Mucosa of descending colon (tissue), 3 donors: ENCODE measurements around the gene PTPRN2. TPM values are rescaled to one million over a fixed set of nuclear protein-coding genes. Genes with fewer than 3 reads are reported as not detected.

Experiments
- ATAC-seq: fragments of 200-7000 bp; cut with Tn5 transposase; one replicate; pipeline ENCODE4 v1.9.1; 2020; ENCODE audit warnings: mild to moderate bottlenecking, moderate library complexity
- DNase-seq, 3 donors: peaks; one replicate each; pipeline ENCODE4 v3.0.0-alpha.2; 2020
- H3K36me3 ChIP-seq: fragments of 200-600 bp; one replicate; pipeline ENCODE4 v1.8.0; 2021; ENCODE audit warnings: low read depth, mild to moderate bottlenecking
- H3K4me1 ChIP-seq: fragments of 200-600 bp; one replicate; pipeline ENCODE4 v1.8.0; 2021; ENCODE audit warnings: low read depth, mild to moderate bottlenecking
- H3K4me3 ChIP-seq: fragments of 200-600 bp; one replicate; pipeline ENCODE4 v1.8.0; 2021; ENCODE audit warnings: mild to moderate bottlenecking
- H3K9me3 ChIP-seq: fragments of 200-600 bp; one replicate; pipeline ENCODE4 v1.8.0; 2021; ENCODE audit warnings: mild to moderate bottlenecking
- CTCF ChIP-seq: fragments of 200-600 bp; IDR thresholded peaks from one replicate; pipeline ENCODE4 v1.8.0; 2022; ENCODE audit warnings: antibody characterized with exemption, mild to moderate bottlenecking
- intact Hi-C, 2 donors: fragments of 100-400 bp; cut with DNase I in 1 of 2; cut with micrococcal nuclease in 1 of 2; formaldehyde crosslinking; loops; one replicate each; pipeline versions ENCODE4 v1.11.0 to v1.11.1; 2022; cut with DNase I, micrococcal nuclease
- total RNA-seq, 3 donors: library from RNA; stranded (reverse); fragmentation: NEBNext Ultra II Directional in 2 of 3; extraction: Animal tissue kit (Norgen Biotek cat#: 25700) in 2 of 3; gene quantifications; one replicate each; pipeline versions ENCODE4 v1.2.1 to v1.2.4, GENCODE V29; 2021 to 2023
- donor health status: DM: no; HTN: no; CAD: no; lungs with moderate emphysema.
- donor health status: DM: no; HTN: no; CAD: no.
- donor health status: DM: no; HTN: yes; CAD: no.

PTPRN2 gene
- total RNA-seq, 3 donors from 2014 or later = 12.5 to 28.0 (median 26.2) TPM

GRCh38 chr7:158017111-158018097 lies 570.2 kb downstream of the PTPRN2 start:
- no peak overlapping the region for H3K4me3 ChIP-seq
- no peaks in the 10 kb centered on the region for H3K9me3 ChIP-seq
- peaks cover 6% of the 10 kb centered on the region for H3K4me1 ChIP-seq
- intact Hi-C loops = no loop called here
- ATAC-seq (peak; percentile 27), DNase-seq (no peak)
- TF ChIP-seq CTCF = no peak
- H3K36me3 ChIP-seq = no peaks in the 10 kb centered on the region

- DNase-seq = peak in 1 of 3 donors; percentile 16
- TF ChIP-seq CTCF = no peak
- no peaks in the 10 kb centered on the region for H3K9me3 ChIP-seq
- intact Hi-C loops = no loop called here
- peak; percentile 48 for ATAC-seq
- H3K36me3 ChIP-seq = no peaks in the 10 kb centered on the region
- H3K4me1 ChIP-seq = peaks cover 6% of the 10 kb centered on the region
- no peak overlapping the region for H3K4me3 ChIP-seq
Measured at GRCh38 chr7:158016180-158017097, 571.2 kb downstream of the PTPRN2 start.

GRCh38 chr7:158015403-158016179 lies 572.0 kb downstream of the PTPRN2 start:
- DNase-seq = no peak
- peak; percentile 46 for ATAC-seq
- H3K4me1 ChIP-seq = peaks cover 6% of the 10 kb centered on the region
- intact Hi-C loops = no loop called here
- H3K4me3 ChIP-seq = no peak overlapping the region
- no peak for TF ChIP-seq CTCF
- H3K36me3 ChIP-seq = no peaks in the 10 kb centered on the region
- no peaks in the 10 kb centered on the region for H3K9me3 ChIP-seq

GRCh38 chr7:158014976-158015375 lies 572.6 kb downstream of the PTPRN2 start:
- Histone ChIP-seq H3K36me3 (no peaks in the 10 kb centered on the region), H3K4me1 (peaks cover 6% of the 10 kb centered on the region), H3K4me3 (no peak overlapping the region), H3K9me3 (no peaks in the 10 kb centered on the region)
- TF ChIP-seq CTCF = no peak
- no peak for ATAC-seq
- DNase-seq = no peak
- intact Hi-C loops = no loop called here

GRCh38 chr7:158013085-158013668 lies 574.4 kb downstream of the PTPRN2 start:
- DNase-seq = no peak
- intact Hi-C loops = no loop called here
- no peak for TF ChIP-seq CTCF
- no peak for ATAC-seq
- Histone ChIP-seq H3K4me3 (no peak overlapping the region), H3K4me1 (peaks cover 6% of the 10 kb centered on the region), H3K9me3 (no peaks in the 10 kb centered on the region), H3K36me3 (no peaks in the 10 kb centered on the region)
